H9 (cell line): ENCODE results near the gene SHC4. TPM values are rescaled to one million over a fixed set of nuclear protein-coding genes. Genes with fewer than 3 reads are reported as not detected.
"Not testable (repeated sequence)": the region's sequence is repeated elsewhere in the genome, so short reads cannot be mapped to it uniquely, and the experiment has no call there.

ENCODE experiments used
- DNase-seq: peaks from one replicate; pipeline ENCODE4 v3.0.0-alpha.2; 2017
- H2AFZ ChIP-seq: one replicate; pipeline ENCODE4 v1.6.1; 2013; ENCODE audit warnings: mild to moderate bottlenecking, low read length, control low read depth, moderate library complexity
- H2AK5ac ChIP-seq: 2 replicates; pipeline ENCODE4 v1.6.1; 2013; ENCODE audit warnings: low read length, control low read depth, mixed read lengths; ENCODE audit not compliant: insufficient read length
- H2BK120ac ChIP-seq: one replicate; pipeline ENCODE4 v1.6.1; 2013; ENCODE audit warnings: low read depth, mild to moderate bottlenecking, low read length, control low read depth, inconsistent platforms; ENCODE audit not compliant: poor library complexity, severe bottlenecking
- H2BK12ac ChIP-seq: 2 replicates; pipeline ENCODE4 v1.6.1; 2013; ENCODE audit warnings: low read length, control low read depth, mixed read lengths, low read depth; ENCODE audit not compliant: insufficient read length
- H2BK15ac ChIP-seq: 2 replicates; pipeline ENCODE4 v1.6.1; 2013; ENCODE audit warnings: low read depth, low read length, control low read depth
- H2BK20ac ChIP-seq: one replicate; pipeline ENCODE4 v1.6.1; 2013; ENCODE audit warnings: low read depth, mild to moderate bottlenecking, low read length, control low read depth, inconsistent platforms; ENCODE audit not compliant: poor library complexity, severe bottlenecking
- H2BK5ac ChIP-seq: 2 replicates; pipeline ENCODE4 v1.6.1; 2013; ENCODE audit warnings: low read length, control low read depth, mixed read lengths; ENCODE audit not compliant: insufficient read length
- H3K14ac ChIP-seq: 2 replicates; pipeline ENCODE4 v1.6.1; 2013; ENCODE audit warnings: low read length, control low read depth; ENCODE audit not compliant: insufficient read depth
- H3K18ac ChIP-seq: 2 replicates; pipeline ENCODE4 v1.6.1; 2013; ENCODE audit warnings: low read depth, mild to moderate bottlenecking, mixed read lengths, low read length, control low read depth; ENCODE audit not compliant: insufficient read length
- H3K23ac ChIP-seq: 2 replicates; pipeline ENCODE4 v1.6.1; 2013; ENCODE audit warnings: low read length, control low read depth, mixed read lengths, low read depth; ENCODE audit not compliant: insufficient read length
- H3K23me2 ChIP-seq: 2 replicates; pipeline ENCODE4 v1.6.1; 2013; ENCODE audit warnings: low read depth, mild to moderate bottlenecking, mixed read lengths, low read length, control low read depth; ENCODE audit not compliant: insufficient read length, poor library complexity, severe bottlenecking
- H3K27ac ChIP-seq: 2 replicates; pipeline ENCODE4 v1.5.1; 2013; ENCODE audit warnings: low read length, control low read depth, mixed read lengths, low read depth; ENCODE audit not compliant: insufficient read length
- H3K27me3 ChIP-seq: 2 replicates; pipeline ENCODE4 v1.6.1; 2013; ENCODE audit warnings: low read length, control low read depth, inconsistent platforms; ENCODE audit not compliant: insufficient read depth
- H3K4ac ChIP-seq: 2 replicates; pipeline ENCODE4 v1.6.1; 2013; ENCODE audit warnings: low read depth, mild to moderate bottlenecking, control low read depth, inconsistent platforms, low read length, moderate library complexity
- H3K4me1 ChIP-seq: 2 replicates; pipeline ENCODE4 v1.6.1; 2013; ENCODE audit warnings: low read length, control low read depth, inconsistent platforms; ENCODE audit not compliant: insufficient read depth
- H3K4me2 ChIP-seq: 2 replicates; pipeline ENCODE4 v1.6.1; 2013; ENCODE audit warnings: low read length, control low read depth, mixed read lengths; ENCODE audit not compliant: insufficient read length, insufficient read depth
- H3K56ac ChIP-seq: 2 replicates; pipeline ENCODE4 v1.6.1; 2013; ENCODE audit warnings: low read depth, mild to moderate bottlenecking, mixed read lengths, low read length, control low read depth; ENCODE audit not compliant: insufficient read length
- H3K79me1 ChIP-seq: 2 replicates; pipeline ENCODE4 v1.6.1; 2013; ENCODE audit warnings: low read depth, mild to moderate bottlenecking, moderate library complexity, low read length, control low read depth, inconsistent platforms; ENCODE audit not compliant: insufficient read depth, poor library complexity, severe bottlenecking
- H3K79me2 ChIP-seq: 2 replicates; pipeline ENCODE4 v1.6.1; 2013; ENCODE audit warnings: low read length, control low read depth, inconsistent platforms; ENCODE audit not compliant: insufficient read depth
- H3K9ac ChIP-seq: 2 replicates; pipeline ENCODE4 v1.6.1; 2013; ENCODE audit warnings: low read length, control low read depth, mixed read lengths; ENCODE audit not compliant: insufficient read length; ENCODE audit errors: extremely low read depth
- H3K9me3 ChIP-seq: one replicate; pipeline ENCODE4 v1.6.1; 2013; ENCODE audit warnings: low read depth, low read length, inconsistent platforms; ENCODE audit not compliant: control insufficient read depth
- H3T11ph ChIP-seq: one replicate; pipeline ENCODE4 v1.6.1; 2013; ENCODE audit warnings: mild to moderate bottlenecking, low read length, control low read depth, inconsistent platforms
- H4K20me1 ChIP-seq: one replicate; pipeline ENCODE4 v1.6.1; 2013; ENCODE audit not compliant: control insufficient read depth, insufficient read length, insufficient read depth
- H4K5ac ChIP-seq: 2 replicates; pipeline ENCODE4 v1.6.1; 2013; ENCODE audit warnings: low read depth, mild to moderate bottlenecking, mixed read lengths, low read length, control low read depth; ENCODE audit not compliant: insufficient read length
- H4K8ac ChIP-seq: replicated peaks from 2 replicates; pipeline ENCODE4 v1.6.1; 2013; ENCODE audit warnings: low read length, control low read depth, mixed read lengths, low read depth; ENCODE audit not compliant: insufficient read length
- H4K91ac ChIP-seq: 2 replicates; pipeline ENCODE4 v1.6.1; 2013; ENCODE audit warnings: low read depth, mild to moderate bottlenecking, moderate library complexity, mixed read lengths, low read length, control low read depth; ENCODE audit not compliant: insufficient read length
- H3K27ac Mint-ChIP-seq, 3 experiments: 2 replicates in 2 of 3; 3 replicates in 1 of 3; pipeline ENCODE4 v1.8.0; 2020 to 2021; ENCODE audit warnings: mixed read lengths in 3 of 3, mild to moderate bottlenecking in 1 of 3, moderate library complexity in 1 of 3
- H3K27me3 Mint-ChIP-seq: 2 replicates; pipeline ENCODE4 v1.8.0; 2021; ENCODE audit warnings: low read depth, mild to moderate bottlenecking, moderate library complexity, mixed read lengths
- H3K36me3 Mint-ChIP-seq, 3 experiments: 2 replicates in 2 of 3; 3 replicates in 1 of 3; pipeline ENCODE4 v1.8.0; 2020 to 2021; ENCODE audit warnings: low read depth in 3 of 3, mixed read lengths in 3 of 3; ENCODE audit not compliant: insufficient read depth in 1 of 3
- H3K4me1 Mint-ChIP-seq, 2 experiments: 2 replicates each; pipeline ENCODE4 v1.8.0; 2020; ENCODE audit warnings: mixed read lengths in 2 of 2
- H3K4me3 Mint-ChIP-seq, 2 experiments: 2 replicates in 1 of 2; 3 replicates in 1 of 2; pipeline ENCODE4 v1.8.0; 2020 to 2021; ENCODE audit warnings: mild to moderate bottlenecking in 2 of 2, mixed read lengths in 2 of 2, moderate library complexity in 1 of 2
- H3K9me3 Mint-ChIP-seq, 2 experiments: 2 replicates in 1 of 2; 3 replicates in 1 of 2; pipeline ENCODE4 v1.8.0; 2020; ENCODE audit warnings: mild to moderate bottlenecking in 2 of 2, mixed read lengths in 2 of 2, moderate library complexity in 1 of 2
- CTCF ChIP-seq: fragments of 200-600 bp; sonication (generic); conservative IDR thresholded peaks from 3 replicates; pipeline ENCODE4 v1.8.0; 2021; ENCODE audit warnings: antibody characterized with exemption, mild to moderate bottlenecking
- WGBS: extraction: QIAGEN DNeasy Blood & Tissue Kit; methylation state at CpG from one replicate; pipeline ENCODE4 v1.1.7; 2013; ENCODE audit warnings: missing lambda C conversion rate, low lambda C conversion rate, mixed read lengths; ENCODE audit not compliant: insufficient read length; ENCODE audit errors: extremely low coverage; 5-methylcytosine and 5-hydroxymethylcytosine counted together
- total RNA-seq: library from RNA; stranded (reverse); gene quantifications from 2 replicates; pipeline ENCODE4 v1.2.1, GENCODE V29; 2021

Gene SHC4
- total RNA-seq, 1 experiment from 2014 or later = 0.26 TPM

DNA sequence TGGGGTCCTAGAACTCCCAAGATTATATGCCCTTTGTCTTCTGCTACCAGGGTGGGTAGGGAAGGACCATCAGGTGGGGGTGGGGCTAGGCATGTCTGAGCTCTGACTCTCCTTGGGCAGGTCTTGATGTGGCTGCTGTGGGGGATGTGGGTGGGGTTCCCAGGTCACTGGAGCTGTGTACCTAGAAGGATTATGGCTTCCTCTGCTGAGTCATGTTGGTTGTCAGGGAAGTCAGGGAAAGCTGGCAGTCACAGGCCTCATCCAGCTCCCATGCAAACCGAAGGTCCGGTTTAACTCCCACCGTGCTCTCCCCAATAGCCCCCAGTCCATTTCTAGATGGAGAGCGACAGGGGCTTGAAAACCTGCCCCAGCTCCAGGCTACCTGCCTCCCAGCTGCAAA is 50.6 kb downstream of the SHC4 start:
- Histone ChIP-seq H4K91ac (no peak overlapping the region), H4K8ac (no peak overlapping the region), H3K56ac (no peak overlapping the region), H3K14ac (no peak overlapping the region), H2BK20ac (no peak overlapping the region), H3T11ph (no peak overlapping the region), H3K23ac (no peak overlapping the region), H3K27me3 (no peaks in the 10 kb centered on the region), H2BK12ac (no peak overlapping the region), H3K79me1 (no peaks in the 10 kb centered on the region), H3K4me2 (no peak overlapping the region), H3K4ac (no peak overlapping the region), H3K18ac (no peak overlapping the region), H2BK5ac (no peak overlapping the region), H2BK120ac (no peak overlapping the region), H3K4me1 (no peaks in the 10 kb centered on the region), H3K23me2 (no peaks in the 10 kb centered on the region), H2BK15ac (no peak overlapping the region), H4K20me1 (no peaks in the 10 kb centered on the region), H3K9me3 (no peaks in the 10 kb centered on the region), H3K27ac (no peak overlapping the region), H3K79me2 (no peaks in the 10 kb centered on the region), H4K5ac (no peak overlapping the region), H3K9ac (no peak overlapping the region), H2AK5ac (no peak overlapping the region), H2AFZ (no peak overlapping the region)
- no peak overlapping the region for H3K27ac Mint-ChIP-seq
- H3K4me1 Mint-ChIP-seq = peaks cover 0 to 15% of the 10 kb centered on the region in 2 experiments; a peak in 2 of 4 replicates
- no peaks in the 10 kb centered on the region for H3K27me3 Mint-ChIP-seq
- H3K36me3 Mint-ChIP-seq = no peaks in the 10 kb centered on the region
- no CpG with 5 or more reads among the region's 4 CpGs for WGBS
- DNase-seq = no peak
- H3K4me3 Mint-ChIP-seq = no peak overlapping the region
- no peaks in the 10 kb centered on the region for H3K9me3 Mint-ChIP-seq
- TF ChIP-seq CTCF = no peak

GRCh38 chr15:48910554-48910953 is 53.2 kb downstream of the SHC4 start:
- not testable (repeated sequence) for H3K79me2 ChIP-seq, H4K5ac ChIP-seq, H3K27ac Mint-ChIP-seq, H3K4me1 ChIP-seq, H3K27me3 ChIP-seq, H3K79me1 ChIP-seq, H3K4me2 ChIP-seq, H2BK5ac ChIP-seq, H3K14ac ChIP-seq, H2BK15ac ChIP-seq, H3K4ac ChIP-seq, H3K4me3 Mint-ChIP-seq, H3T11ph ChIP-seq, H3K27me3 Mint-ChIP-seq, H4K91ac ChIP-seq, H3K23me2 ChIP-seq, H3K56ac ChIP-seq, H3K9me3 ChIP-seq, H4K8ac ChIP-seq, H2BK20ac ChIP-seq, H3K23ac ChIP-seq, H3K27ac ChIP-seq, DNase-seq, H3K9ac ChIP-seq, H4K20me1 ChIP-seq, H2BK120ac ChIP-seq, H3K36me3 Mint-ChIP-seq, H2AFZ ChIP-seq, H3K9me3 Mint-ChIP-seq, H3K18ac ChIP-seq, H2AK5ac ChIP-seq, H2BK12ac ChIP-seq
- no CpG with 5 or more reads among the region's 2 CpGs for WGBS
- peaks cover 0 to 16% of the 10 kb centered on the region in 2 experiments; a peak in 2 of 4 replicates for H3K4me1 Mint-ChIP-seq
